NCI-H2107 (cell line): ENCODE data around the gene SCUBE1.

Source experiments
- DNase-seq: peaks from one replicate; lab custom pipeline; 2025; lab: John Stamatoyannopoulos, UW

SCUBE1 gene

GRCh38 chr22:43173976-43174720 is 169.0 kb downstream of the SCUBE1 start:
- DNase-seq = no peak

DNA sequence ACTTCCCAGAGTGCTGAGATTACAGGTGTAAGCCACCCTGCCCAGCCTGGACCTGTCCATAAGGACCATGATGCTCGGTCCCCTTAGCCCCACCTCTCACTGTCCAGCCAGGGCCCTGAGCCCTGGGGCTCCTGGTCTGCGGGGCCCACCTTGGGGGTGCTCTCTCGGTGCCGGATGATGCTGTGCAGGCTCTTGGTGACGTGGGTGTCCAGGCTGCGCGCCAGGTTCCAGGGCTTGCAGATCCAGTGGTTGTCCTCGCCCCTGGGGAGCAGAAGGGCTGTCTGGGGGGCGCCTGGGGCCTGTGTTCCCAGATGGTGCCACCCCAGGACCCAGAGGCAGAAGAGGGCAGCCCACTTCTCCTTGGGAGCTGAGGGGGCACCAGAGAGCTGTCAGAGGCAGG is 169.6 kb downstream of the SCUBE1 start:
- no peak for DNase-seq

GRCh38 chr22:43172191-43172590 is 171.0 kb downstream of the SCUBE1 start:
- DNase-seq = no peak

- DNase-seq = no peak
These were observed 171.6 kb downstream of the SCUBE1 start for GRCh38 chr22:43171607-43172006.

DNA sequence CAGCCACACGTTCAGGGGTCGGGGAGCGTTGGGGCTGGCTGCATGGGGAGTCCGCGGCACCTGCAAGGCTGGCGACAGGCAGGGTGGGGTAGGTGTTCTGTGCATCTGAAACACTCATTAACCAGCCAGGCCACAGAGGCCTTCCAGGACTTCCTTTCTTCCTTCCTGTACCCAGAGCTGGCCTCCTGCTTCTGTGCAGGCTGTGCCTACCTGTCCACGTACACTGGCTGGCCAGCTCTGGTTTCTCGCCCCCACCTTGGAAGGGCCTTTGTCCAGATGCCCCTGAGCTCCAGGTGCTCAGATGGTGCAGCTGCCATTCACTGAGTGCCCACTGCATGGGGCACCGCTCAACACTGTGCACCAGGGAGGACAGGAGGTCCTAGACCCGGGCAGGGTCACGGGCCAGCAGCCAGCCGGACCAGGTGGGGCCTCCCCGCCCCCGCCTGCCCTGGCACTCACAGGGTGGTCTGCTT is 172.1 kb downstream of the SCUBE1 start:
- DNase-seq = no peak

DNA sequence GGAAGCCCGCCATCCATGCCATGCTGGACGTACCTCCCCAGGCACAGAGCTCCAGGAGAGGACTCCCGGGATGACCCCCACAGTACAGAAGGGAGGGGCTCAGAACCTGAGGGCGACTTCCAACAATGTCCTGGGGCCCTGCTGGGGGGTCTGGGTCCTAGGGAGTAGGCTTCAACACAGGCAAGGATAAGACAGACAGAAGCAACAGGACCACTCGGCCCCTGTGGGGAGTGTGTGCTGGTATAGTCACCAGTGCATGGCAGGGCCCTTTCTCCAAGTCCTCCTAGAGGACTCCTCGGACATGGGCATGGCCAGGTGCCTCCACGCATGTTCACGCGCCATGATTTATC is 173.1 kb downstream of the SCUBE1 start:
- no peak for DNase-seq

GRCh38 chr22:43169310-43170130 is 173.7 kb downstream of the SCUBE1 start:
- no peak for DNase-seq

GRCh38 chr22:43168471-43169309 is 174.5 kb downstream of the SCUBE1 start:
- no peak for DNase-seq

- DNase-seq = no peak
These were observed 176.1 kb downstream of the SCUBE1 start for GRCh38 chr22:43167001-43167589.

- DNase-seq = no peak
These were observed 176.8 kb downstream of the SCUBE1 start for GRCh38 chr22:43166132-43166930.

DNA sequence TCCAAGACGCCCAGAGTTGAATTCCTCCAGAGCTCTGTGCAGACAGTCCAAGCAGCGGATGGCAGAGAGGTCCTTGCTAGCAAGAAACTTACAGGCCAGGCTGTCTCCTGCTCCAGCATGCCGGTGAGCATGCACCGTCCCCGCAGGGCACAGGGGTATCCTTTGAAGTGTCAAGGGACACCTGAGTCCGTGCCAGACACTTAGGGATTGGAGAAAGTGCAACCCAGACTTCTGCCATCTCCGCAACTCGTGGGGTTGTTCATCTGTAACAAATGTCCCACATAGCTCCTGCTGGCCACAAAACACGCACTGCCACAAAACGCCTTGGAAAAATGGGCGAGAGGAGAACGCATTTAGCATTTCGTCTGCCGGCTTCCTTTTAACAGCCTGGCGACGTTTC is 178.5 kb downstream of the SCUBE1 start:
- DNase-seq = no peak

DNA sequence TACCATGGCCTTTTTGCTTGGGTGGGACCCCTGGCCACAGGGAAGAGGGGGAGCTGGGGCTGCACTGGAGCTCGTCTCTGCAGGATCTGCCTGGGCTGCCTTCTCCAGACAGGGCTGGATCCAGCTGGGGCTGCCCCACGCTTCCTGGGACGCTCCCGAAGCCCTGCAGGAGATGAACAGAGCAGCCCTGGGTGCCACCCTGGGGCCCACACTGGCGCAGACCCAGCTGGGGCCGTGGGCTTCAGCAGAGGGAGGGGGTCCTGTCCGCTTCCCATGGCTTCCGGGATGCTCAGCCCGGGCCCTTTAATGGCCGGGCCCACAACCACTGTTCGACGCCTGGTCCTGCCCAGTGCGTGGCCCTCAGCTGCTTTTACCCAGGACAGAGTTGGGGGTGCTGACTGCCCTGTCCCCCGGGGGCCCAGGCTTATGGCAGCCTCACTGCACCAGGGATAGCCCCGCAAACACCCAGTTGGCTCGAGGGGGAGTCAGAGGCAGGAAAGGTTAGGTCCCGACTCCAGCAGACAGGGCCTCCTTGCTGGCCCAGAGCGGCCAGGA is 179.9 kb downstream of the SCUBE1 start:
- no peak for DNase-seq

- no peak for DNase-seq
These were observed 180.6 kb downstream of the SCUBE1 start for GRCh38 chr22:43162412-43163150.

DNA sequence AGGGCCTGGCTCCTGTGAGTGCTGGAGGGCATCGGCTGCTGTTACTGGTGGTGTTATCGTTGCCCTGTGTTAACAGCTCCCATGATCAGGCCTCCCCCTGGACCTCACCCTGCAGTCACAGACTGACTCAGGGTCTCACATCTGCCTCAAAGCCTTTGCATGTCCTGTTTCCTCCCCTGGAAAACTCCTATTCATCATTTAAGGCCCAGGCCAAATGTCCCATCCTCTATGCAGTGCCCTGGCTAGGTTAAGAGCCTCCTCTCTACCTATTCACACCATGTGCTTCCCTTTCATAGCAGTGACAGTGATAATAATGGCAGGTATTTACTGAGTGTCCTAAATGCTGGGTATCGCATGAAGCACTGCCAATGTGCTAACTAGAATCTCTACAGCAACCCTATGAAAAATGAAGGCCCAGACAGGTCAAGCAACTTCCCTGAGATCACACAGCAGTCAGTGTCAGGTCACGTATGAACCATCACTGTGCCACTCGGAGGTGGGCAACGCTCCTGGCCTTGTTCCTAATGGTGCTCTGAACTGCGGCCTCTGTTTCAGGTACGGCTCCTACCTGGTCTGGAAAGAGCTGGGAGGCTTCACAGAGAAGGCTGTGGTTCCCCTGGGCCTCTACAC is 182.6 kb downstream of the SCUBE1 start:
- no peak for DNase-seq

DNA sequence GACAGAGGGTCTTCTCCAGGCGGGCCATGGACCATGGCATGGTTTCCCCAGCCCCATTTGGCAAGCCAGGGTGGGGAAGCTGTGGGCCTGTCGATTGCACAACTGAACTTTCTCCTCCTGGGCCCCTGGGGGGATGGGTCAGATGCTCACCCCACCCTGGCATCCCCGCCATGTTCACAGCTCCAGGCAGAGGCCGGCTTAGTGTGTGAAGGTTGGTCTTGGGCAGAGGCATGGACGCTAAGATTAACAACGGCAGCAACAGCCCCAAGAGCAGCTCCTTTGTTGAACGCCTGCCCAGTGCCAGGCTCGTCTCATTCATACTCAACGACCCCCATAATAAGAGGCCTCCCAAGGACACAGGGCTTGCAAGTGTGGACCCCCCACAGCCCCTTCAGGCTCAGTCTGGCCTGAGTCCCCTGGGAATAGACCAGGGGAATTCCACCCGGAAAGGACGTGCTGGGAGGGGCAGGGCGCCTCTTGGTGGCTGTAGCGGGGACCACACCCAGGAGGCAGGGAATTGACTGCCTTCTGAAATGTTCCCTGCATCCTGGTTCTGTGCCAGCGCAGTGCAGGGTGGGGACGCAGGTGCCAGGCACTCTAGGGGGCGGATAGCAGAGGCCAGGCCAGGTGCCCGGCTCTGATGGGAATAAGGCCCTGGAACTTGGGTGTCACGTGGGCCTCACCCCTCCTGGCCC is 183.5 kb downstream of the SCUBE1 start:
- DNase-seq = no peak

DNA sequence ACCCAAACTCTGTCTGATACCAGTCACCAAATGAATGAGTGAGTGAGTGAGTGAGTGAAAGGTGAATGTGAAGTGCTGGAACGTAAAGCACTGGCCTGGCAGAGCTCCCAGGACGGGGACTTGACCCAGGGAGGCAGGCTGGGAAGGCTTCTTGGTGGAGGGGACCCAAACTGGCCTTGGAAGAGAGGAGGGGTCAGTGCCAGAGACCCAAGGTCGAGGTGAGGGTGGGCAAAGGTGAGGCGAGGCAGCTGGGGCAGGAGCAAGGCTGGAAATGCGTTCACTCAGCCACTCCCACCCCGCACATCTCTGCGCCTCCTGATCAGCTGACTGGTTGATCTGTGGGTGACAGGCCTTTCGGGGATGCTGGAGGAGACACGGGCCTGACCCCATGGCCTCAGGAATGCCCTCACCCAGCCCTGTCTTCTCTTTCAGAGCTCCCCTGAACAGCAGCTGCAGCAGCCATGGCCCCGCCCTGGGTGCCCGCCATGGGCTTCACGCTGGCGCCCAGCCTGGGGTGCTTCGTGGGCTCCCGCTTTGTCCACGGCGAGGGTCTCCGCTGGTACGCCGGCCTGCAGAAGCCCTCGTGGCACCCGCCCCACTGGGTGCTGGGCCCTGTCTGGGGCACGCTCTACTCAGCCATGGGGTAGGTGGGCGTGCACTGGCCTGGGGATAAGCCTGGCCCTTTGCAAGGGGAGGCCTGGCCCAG is 184.2 kb downstream of the SCUBE1 start:
- DNase-seq = no peak

- DNase-seq = no peak
These were observed 185.2 kb downstream of the SCUBE1 start for GRCh38 chr22:43157874-43158546.

DNA sequence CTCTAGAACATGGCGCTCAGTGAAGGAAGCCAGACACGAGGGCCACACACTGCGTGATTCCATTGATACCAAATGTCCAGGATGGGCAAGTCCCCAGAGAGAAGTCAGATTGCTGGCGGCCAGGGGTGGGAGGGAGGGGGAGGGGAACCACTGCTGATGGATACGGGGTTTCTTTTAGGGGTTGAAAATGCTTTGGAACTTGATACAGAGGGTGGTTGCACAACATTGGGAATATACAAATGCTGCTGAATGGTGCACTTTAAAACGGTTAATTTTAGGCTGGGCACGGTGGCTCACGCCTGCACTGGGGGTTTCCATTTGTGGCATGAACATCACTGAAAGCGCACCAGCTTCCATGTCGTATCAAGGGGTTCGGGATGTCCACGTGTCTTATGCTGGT is 186.8 kb downstream of the SCUBE1 start:
- no peak for DNase-seq
